T-helper 1 cell (primary cell): ENCODE data around the gene SLC7A1.
"Not testable (repeated sequence)": the region's sequence is repeated elsewhere in the genome, so short reads cannot be mapped to it uniquely, and the experiment has no call there.

Experiments
- DNase-seq, 5 donors: peaks; one replicate each; pipeline ENCODE4 v3.0.0-alpha.2; 2012 to 2020
- total RNA-seq, 4 donors: gene quantifications; one replicate each; lab custom pipeline; 2026; lab: John Stamatoyannopoulos, UW

The SLC7A1 gene
- 29.7 to 41.7 (median 34.9) reads per million in 4 donors for total RNA-seq

- DNase-seq: peak; percentile 67 to 92 (median 74)
Observed at GRCh38 chr13:29595380-29596063, at the start of gene SLC7A1. TSS of gene SLC7A1 (minus strand) at chr13:29595688. CDS start at chr13:29536188, 59,500 bp downstream.

GRCh38 chr13:29640665-29641064 is 45.2 kb upstream of the SLC7A1 start:
- DNase-seq: no peak

GRCh38 chr13:29636831-29637230 is 41.3 kb upstream of the SLC7A1 start:
- DNase-seq: not testable (repeated sequence)

GRCh38 chr13:29624997-29625396 is 29.5 kb upstream of the SLC7A1 start:
- no peak for DNase-seq

GRCh38 chr13:29621841-29622240 is 26.4 kb upstream of the SLC7A1 start:
- DNase-seq: no peak

DNA sequence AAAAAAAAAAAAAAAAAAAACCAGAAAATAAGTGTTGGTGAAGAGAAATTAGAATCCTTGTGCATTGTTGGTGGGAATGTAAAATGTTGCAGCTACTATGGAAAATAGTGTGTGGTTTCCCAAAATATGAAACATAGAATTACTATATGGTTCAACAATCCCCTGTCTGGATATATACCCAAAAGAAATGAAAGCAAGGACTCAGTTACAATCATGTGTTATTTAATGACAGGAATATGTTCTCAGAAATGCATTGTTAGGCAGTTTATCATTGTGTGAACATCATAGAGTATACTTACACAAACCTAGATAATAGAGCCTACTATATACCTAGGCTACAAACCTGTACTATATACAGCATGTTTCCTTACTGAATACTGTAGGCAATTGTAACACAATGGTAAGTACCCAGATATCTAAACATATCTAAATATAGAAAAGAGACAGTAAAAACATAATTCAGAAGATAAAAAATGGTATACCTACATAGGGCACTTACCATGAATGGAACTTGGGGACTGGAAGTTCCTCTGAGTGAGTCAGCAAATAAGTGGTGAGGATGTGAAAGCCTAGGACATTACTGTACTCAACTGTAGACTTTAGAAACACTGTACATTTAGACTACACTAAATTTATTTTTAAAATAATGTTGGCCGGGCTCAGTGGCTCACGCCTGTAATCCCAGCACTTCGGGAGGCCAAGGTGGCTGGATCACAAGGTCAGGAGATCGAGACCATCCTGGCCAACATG is 25.7 kb upstream of the SLC7A1 start:
- no peak for DNase-seq

DNA sequence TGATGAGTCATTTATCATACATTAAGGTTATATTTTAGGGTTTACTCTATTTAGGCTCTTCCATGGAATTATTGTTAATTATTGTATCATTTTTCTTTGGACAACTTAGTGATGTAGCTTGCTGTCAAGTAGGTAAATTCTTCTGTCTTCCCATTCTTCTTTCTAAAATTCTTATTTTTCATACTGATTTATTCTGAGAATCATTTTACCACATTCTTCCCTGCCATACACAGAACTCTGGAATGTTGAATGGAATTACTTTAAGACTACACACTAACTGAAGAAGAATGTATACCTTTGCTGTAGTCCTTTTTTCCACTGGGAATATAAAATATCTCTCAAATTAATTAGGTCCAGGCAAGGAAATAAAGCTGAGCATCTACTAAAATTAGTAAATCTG is 24.5 kb upstream of the SLC7A1 start:
- no peak for DNase-seq

- no peak for DNase-seq
Observed at GRCh38 chr13:29613101-29613500, 17.6 kb upstream of the SLC7A1 start.

- DNase-seq: no peak
Observed at GRCh38 chr13:29607465-29607864, 12.0 kb upstream of the SLC7A1 start.

- no peak for DNase-seq
Observed at GRCh38 chr13:29605860-29606526, 10.5 kb upstream of the SLC7A1 start.

- DNase-seq: no peak
Observed at GRCh38 chr13:29598321-29598720, 2.8 kb upstream of the SLC7A1 start.

- DNase-seq: no peak
Observed at GRCh38 chr13:29597706-29598105, 2.2 kb upstream of the SLC7A1 start.

DNA sequence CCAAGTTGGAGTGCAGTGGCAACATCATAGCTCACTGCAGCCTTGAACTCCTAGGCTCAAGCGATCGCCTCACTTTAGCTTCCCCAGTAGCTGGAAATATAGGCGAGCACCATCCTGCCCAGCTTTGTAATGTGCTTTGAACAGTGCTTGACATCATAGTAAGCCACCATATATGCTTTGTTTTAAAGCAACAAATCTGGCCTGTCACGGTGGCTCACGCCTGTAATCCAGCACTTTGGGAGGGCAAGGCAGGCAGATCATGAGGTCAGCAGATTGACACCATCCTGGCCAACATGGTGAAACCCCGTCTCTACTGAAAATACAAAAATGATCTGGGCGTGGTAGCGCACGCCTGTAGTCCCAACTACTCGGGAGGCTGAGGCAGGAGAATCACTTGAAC is 1.8 kb upstream of the SLC7A1 start:
- no peak for DNase-seq

- DNase-seq: no peak
Observed at GRCh38 chr13:29596064-29596418, 553 bp upstream of the SLC7A1 start.

- DNase-seq: peak; percentile 26 to 56 (median 45)
Observed at GRCh38 chr13:29594710-29595379, 643 bp downstream of the SLC7A1 start.

- DNase-seq: peak in 3 of 5 donors; percentile 10 to 60 (median 20)
Observed at GRCh38 chr13:29594303-29594709, 1.2 kb downstream of the SLC7A1 start.

DNA sequence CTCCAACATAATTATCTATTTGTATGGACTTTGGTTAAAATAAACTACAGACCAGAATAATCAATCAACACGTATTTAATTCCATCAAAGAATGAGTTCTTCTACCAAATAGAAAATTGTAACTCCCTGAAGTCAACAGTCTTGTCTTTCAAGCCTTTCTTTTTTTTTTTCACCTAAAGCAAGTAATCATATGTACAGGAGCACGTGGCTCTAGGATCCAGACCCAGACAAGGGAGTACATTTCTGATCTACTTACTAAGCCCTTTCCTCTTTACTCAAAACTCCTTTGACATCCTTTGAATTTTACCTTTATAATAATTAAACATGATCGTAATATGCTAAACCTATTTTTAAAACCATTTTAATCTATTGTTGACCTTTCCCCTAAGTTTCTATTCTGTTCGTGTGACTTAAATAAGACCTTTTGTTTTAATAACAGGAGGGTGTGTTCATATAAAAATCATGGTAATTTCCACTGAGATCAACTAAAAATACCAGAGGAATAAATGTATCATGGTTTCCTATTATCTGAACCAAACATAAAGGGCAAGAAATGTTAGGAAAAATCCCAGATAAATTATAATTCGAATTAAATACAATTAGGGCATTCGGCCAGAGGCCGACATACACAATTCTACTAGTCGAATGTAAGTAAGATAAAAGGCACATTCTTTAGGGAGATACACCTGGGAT is 1.7 kb downstream of the SLC7A1 start:
- DNase-seq: no peak

DNA sequence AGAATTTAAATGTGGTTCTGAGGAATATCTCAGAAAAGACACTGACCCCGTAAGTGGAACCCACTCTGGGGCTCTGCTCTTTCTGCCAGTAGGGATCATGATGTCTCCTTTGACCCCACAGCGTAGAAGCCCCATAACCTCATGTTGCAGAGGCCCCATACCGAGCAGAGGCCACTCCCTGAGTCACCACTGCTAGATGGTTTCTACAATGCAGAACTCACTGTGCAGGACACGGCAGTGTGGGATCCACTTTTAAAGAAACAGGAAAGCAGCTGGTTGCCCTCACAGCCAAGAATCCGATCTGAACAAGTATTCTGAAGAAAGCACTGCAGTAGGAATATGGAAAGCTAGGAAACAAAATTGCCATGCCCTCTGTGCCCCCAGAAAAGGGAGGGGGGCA is 4.2 kb downstream of the SLC7A1 start:
- DNase-seq: no peak

DNA sequence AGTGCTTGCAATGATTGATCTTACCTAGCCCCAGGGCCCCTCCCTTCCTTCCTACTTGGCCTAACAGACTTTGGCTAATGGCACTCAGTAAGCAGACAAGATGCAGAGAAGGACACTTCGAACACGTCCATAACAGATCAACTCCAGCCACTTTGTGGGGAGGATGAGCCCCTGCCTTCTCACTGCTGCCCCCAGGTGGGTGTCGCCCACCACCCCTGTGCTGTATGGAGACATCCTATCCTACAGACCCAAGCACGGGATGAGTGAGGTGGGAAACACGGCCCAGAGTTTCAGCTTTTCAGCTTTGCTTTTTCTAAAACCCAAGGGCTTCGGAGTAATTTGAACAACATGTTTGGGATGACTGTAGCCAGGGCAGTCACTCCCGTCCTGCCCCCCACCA is 5.5 kb downstream of the SLC7A1 start:
- no peak for DNase-seq

DNA sequence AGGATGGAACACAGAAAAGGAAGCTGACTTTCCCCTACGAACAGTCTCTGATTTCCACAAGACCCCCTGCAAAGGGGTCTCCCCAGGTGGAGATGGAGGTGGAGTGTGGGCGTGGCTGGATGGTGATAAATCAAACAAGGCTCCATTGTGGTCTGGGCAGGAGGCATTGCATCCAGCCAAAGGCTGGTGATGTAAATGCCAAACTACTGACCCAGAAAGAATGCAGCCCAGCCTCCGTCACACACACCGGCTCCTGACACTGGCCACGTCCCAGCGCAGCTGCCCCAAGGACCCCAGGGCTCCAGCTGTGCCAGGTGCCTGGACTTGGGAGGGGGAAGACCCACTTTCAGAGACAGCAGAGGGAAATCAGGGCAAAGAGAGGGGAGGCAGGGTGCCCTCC is 6.3 kb downstream of the SLC7A1 start:
- no peak for DNase-seq

DNA sequence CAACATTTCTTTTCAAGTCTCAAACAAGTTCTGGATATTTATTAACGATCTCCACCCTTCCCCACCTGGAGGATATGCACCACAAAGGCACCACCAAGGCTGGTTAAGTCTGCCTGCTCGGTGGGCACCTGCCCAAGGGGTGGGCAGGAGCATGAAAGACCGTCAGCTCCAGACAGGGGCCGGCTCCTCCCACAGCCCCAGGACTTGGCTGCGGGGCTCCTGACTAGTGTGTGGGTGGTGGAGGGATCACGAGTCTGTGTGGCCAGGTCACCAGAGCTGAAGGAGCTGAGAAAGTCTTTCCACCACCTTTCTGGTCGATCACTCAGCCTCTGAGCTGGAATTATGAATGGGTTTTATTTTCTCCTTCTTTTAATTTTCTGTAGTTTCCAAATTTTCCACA is 7.8 kb downstream of the SLC7A1 start:
- no peak for DNase-seq

DNA sequence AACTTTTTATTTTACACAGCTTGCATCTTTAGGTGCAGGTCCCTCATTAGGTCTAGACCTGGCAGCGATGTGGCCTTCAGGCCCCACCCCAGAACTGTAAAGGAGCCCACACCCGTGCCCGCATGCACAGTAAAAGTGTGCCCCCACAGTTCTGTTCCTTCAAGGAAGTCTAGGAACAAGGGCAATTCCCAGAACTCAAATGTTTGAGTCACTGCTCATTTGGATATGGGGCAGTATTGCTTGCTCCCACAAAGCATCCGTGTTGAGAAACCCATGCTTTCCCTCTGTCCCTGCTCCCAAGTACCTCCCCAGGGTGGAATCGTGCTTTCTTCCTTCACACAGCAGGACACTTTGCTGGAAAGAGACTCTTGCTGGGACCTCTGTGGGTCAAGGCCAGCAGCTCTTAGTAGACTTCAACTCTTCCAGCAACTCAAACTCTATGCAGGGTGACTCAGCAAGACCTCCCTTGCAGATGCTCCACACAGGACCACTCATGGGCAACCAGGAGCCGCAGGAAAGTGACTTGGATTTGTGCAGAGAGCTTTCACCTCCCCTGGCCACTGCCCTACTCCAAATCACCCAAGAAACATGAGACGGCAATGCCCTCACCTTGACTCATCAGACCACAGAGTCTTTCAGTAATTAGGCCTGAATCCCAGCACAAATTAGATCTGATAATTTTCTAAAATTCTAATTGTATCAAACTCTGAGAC is 12.3 kb downstream of the SLC7A1 start:
- no peak for DNase-seq
